SK-N-SH treated with all-trans-retinoic acid at 6 μM for 48 hours (cell line): ENCODE data around the gene RPS6KA4.
"Not testable (repeated sequence)": the region's sequence is repeated elsewhere in the genome, so short reads cannot be mapped to it uniquely, and the experiment has no call there.

Source experiments
- ATAC-seq: fragments of 200-7000 bp; cut with Tn5 transposase; 3 replicates; pipeline ENCODE4 v1.9.1; 2020; ENCODE audit warnings: mild to moderate bottlenecking, moderate library complexity
- BACH2 ChIP-seq: fragments of 250-450 bp; sonication (Bioruptor Pico); IDR thresholded peaks from 2 replicates; pipeline ENCODE4 v1.9.0; 2021; ENCODE audit warnings: mild to moderate bottlenecking, borderline replicate concordance
- CSDC2 ChIP-seq: fragments of 250-450 bp; sonication (Bioruptor Pico); IDR thresholded peaks from 2 replicates; pipeline ENCODE4 v1.5.0; 2020; ENCODE audit warnings: mild to moderate bottlenecking, moderate library complexity
- ESRRG ChIP-seq: fragments of 250-450 bp; sonication (Bioruptor Pico); IDR thresholded peaks from 2 replicates; pipeline ENCODE4 v1.6.1; 2021; ENCODE audit warnings: mild to moderate bottlenecking
- ISL1 ChIP-seq: fragments of 250-450 bp; sonication (Bioruptor Pico); IDR thresholded peaks from 2 replicates; pipeline ENCODE4 v2.1.2; 2022; ENCODE audit warnings: mild to moderate bottlenecking, moderate library complexity
- OSR1 ChIP-seq: fragments of 250-450 bp; sonication (Bioruptor Pico); IDR thresholded peaks from 2 replicates; pipeline ENCODE4 v1.8.0; 2022; ENCODE audit warnings: moderate library complexity, mild to moderate bottlenecking, inconsistent platforms
- PATZ1 ChIP-seq: fragments of 250-450 bp; sonication (Bioruptor Pico); IDR thresholded peaks from 2 replicates; pipeline ENCODE4 v1.8.0; 2020; ENCODE audit warnings: mild to moderate bottlenecking, moderate library complexity, borderline replicate concordance
- PPARA ChIP-seq: fragments of 250-450 bp; sonication (Bioruptor Pico); IDR thresholded peaks from 2 replicates; pipeline ENCODE4 v1.5.0; 2020; ENCODE audit warnings: mild to moderate bottlenecking, borderline replicate concordance
- RARB ChIP-seq: fragments of 250-450 bp; sonication (Bioruptor Pico); IDR thresholded peaks from 2 replicates; pipeline ENCODE4 v1.8.0; 2021; ENCODE audit warnings: mild to moderate bottlenecking, moderate library complexity
- SNAI2 ChIP-seq: fragments of 250-450 bp; sonication (Bioruptor Pico); IDR thresholded peaks from 2 replicates; pipeline ENCODE4 v1.5.0; 2020; ENCODE audit warnings: mild to moderate bottlenecking, moderate library complexity
- TCF4 ChIP-seq: fragments of 250-450 bp; sonication (Bioruptor Pico); IDR thresholded peaks from 2 replicates; pipeline ENCODE4 v1.8.0; 2021; ENCODE audit warnings: mild to moderate bottlenecking, moderate library complexity, borderline replicate concordance
- TOX ChIP-seq: fragments of 250-450 bp; sonication (Bioruptor Pico); IDR thresholded peaks from 2 replicates; pipeline ENCODE4 v1.8.0; 2021; ENCODE audit warnings: mild to moderate bottlenecking, moderate library complexity, borderline replicate concordance
- ZC3H10 ChIP-seq: fragments of 250-450 bp; sonication (Bioruptor Pico); IDR thresholded peaks from 2 replicates; pipeline ENCODE4 v1.5.1; 2021; ENCODE audit warnings: mild to moderate bottlenecking, moderate library complexity
- ZFP3 ChIP-seq: fragments of 250-450 bp; sonication (Bioruptor Pico); IDR thresholded peaks from 2 replicates; pipeline ENCODE4 v1.5.0; 2020; ENCODE audit warnings: mild to moderate bottlenecking, moderate library complexity
- ZNF565 ChIP-seq: fragments of 450-650 bp; formaldehyde crosslinking; conservative IDR thresholded peaks from 2 replicates; pipeline ENCODE4 v1.5.0; 2020; ENCODE audit warnings: low read depth, mild to moderate bottlenecking, moderate library complexity
- ZNF70 ChIP-seq: fragments of 450-650 bp; formaldehyde crosslinking; IDR thresholded peaks from 2 replicates; pipeline ENCODE4 v1.5.0; 2020; ENCODE audit warnings: mild to moderate bottlenecking, moderate library complexity
- TF ChIP-seq, protein P1 (sequence below): fragments of 250-450 bp; sonication (Bioruptor Pico); IDR thresholded peaks from 2 replicates; pipeline ENCODE4 v1.5.0; 2020; ENCODE audit warnings: mild to moderate bottlenecking, moderate library complexity
- TF ChIP-seq, protein P2 (sequence below): fragments of 250-450 bp; sonication (Bioruptor Pico); IDR thresholded peaks from 2 replicates; pipeline ENCODE4 v1.8.0; 2021; ENCODE audit warnings: low read depth, mild to moderate bottlenecking, moderate library complexity, borderline replicate concordance
- TF ChIP-seq, protein P3 (sequence below): fragments of 250-450 bp; sonication (Bioruptor Pico); IDR thresholded peaks from 2 replicates; pipeline ENCODE4 v1.5.1; 2021; ENCODE audit warnings: mild to moderate bottlenecking, moderate library complexity

Gene RPS6KA4

GRCh38 chr11:64410404-64410734 lies 51.4 kb downstream of the RPS6KA4 start:
- no peak for TF ChIP-seq TOX (CRISPR knock-in tag)
- TF ChIP-seq BACH2 (CRISPR knock-in tag) = no peak
- TF ChIP-seq, protein P1, sequence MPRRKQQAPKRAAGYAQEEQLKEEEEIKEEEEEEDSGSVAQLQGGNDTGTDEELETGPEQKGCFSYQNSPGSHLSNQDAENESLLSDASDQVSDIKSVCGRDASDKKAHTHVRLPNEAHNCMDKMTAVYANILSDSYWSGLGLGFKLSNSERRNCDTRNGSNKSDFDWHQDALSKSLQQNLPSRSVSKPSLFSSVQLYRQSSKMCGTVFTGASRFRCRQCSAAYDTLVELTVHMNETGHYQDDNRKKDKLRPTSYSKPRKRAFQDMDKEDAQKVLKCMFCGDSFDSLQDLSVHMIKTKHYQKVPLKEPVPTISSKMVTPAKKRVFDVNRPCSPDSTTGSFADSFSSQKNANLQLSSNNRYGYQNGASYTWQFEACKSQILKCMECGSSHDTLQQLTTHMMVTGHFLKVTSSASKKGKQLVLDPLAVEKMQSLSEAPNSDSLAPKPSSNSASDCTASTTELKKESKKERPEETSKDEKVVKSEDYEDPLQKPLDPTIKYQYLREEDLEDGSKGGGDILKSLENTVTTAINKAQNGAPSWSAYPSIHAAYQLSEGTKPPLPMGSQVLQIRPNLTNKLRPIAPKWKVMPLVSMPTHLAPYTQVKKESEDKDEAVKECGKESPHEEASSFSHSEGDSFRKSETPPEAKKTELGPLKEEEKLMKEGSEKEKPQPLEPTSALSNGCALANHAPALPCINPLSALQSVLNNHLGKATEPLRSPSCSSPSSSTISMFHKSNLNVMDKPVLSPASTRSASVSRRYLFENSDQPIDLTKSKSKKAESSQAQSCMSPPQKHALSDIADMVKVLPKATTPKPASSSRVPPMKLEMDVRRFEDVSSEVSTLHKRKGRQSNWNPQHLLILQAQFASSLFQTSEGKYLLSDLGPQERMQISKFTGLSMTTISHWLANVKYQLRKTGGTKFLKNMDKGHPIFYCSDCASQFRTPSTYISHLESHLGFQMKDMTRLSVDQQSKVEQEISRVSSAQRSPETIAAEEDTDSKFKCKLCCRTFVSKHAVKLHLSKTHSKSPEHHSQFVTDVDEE (CRISPR knock-in tag) = no peak
- no peak for TF ChIP-seq ZFP3 (CRISPR knock-in tag)
- ATAC-seq = no peak

- TF ChIP-seq ZNF70 (CRISPR knock-in tag) = no peak
- TF ChIP-seq ISL1 (CRISPR knock-in tag) = no peak
- TF ChIP-seq, all 23 proteins: peak for 0
- no peak for ATAC-seq
Measured at GRCh38 chr11:64413417-64413816, 54.5 kb downstream of the RPS6KA4 start.

- TF ChIP-seq RARB = no peak
Measured at GRCh38 chr11:64415286-64415685, 56.3 kb downstream of the RPS6KA4 start.

GRCh38 chr11:64415996-64416728 lies 57.2 kb downstream of the RPS6KA4 start:
- ATAC-seq = no peak

More at GRCh38 chr11:64415286-64415685, 56.3 kb downstream of the RPS6KA4 start:
- ATAC-seq = no peak

DNA sequence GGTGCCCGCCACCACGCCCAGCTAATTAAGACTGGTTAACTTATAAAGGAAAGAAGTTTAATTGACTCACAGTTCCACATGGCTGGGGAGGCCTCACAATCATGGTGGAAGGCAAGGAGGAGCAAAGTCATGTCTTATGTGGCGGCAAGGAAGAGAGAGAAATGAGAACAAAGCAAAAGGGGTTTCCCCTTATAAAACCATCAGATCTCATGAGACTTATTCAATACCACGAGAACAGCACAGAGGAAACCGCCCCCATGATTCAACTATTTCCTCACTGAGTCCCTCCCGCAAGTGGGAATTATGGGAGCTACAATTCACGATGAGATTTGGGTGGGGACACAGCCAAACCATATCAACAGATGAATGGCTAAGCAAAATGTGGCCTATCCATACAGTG lies 59.3 kb downstream of the RPS6KA4 start:
- not testable (repeated sequence) for ATAC-seq

More at GRCh38 chr11:64415996-64416728, 57.2 kb downstream of the RPS6KA4 start:
- TF ChIP-seq PPARA (CRISPR knock-in tag) = no peak
- TF ChIP-seq, protein P2, sequence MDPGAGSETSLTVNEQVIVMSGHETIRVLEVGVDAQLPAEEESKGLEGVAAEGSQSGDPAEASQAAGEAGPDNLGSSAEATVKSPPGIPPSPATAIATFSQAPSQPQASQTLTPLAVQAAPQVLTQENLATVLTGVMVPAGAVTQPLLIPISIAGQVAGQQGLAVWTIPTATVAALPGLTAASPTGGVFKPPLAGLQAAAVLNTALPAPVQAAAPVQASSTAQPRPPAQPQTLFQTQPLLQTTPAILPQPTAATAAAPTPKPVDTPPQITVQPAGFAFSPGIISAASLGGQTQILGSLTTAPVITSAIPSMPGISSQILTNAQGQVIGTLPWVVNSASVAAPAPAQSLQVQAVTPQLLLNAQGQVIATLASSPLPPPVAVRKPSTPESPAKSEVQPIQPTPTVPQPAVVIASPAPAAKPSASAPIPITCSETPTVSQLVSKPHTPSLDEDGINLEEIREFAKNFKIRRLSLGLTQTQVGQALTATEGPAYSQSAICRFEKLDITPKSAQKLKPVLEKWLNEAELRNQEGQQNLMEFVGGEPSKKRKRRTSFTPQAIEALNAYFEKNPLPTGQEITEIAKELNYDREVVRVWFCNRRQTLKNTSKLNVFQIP (CRISPR knock-in tag) = no peak
- no peak for TF ChIP-seq OSR1 (CRISPR knock-in tag)
- no peak for TF ChIP-seq CSDC2 (CRISPR knock-in tag)
- TF ChIP-seq, protein P3, sequence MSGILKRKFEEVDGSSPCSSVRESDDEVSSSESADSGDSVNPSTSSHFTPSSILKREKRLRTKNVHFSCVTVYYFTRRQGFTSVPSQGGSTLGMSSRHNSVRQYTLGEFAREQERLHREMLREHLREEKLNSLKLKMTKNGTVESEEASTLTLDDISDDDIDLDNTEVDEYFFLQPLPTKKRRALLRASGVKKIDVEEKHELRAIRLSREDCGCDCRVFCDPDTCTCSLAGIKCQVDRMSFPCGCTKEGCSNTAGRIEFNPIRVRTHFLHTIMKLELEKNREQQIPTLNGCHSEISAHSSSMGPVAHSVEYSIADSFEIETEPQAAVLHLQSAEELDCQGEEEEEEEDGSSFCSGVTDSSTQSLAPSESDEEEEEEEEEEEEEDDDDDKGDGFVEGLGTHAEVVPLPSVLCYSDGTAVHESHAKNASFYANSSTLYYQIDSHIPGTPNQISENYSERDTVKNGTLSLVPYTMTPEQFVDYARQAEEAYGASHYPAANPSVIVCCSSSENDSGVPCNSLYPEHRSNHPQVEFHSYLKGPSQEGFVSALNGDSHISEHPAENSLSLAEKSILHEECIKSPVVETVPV (CRISPR knock-in tag) = no peak

GRCh38 chr11:64419257-64419790 lies 60.4 kb downstream of the RPS6KA4 start:
- TF ChIP-seq, protein P1 (CRISPR knock-in tag) = no peak
- no peak for TF ChIP-seq OSR1 (CRISPR knock-in tag)
- no peak for TF ChIP-seq PATZ1 (CRISPR knock-in tag)
- TF ChIP-seq CSDC2 (CRISPR knock-in tag) = no peak
- no peak for TF ChIP-seq TOX (CRISPR knock-in tag)
- TF ChIP-seq ZNF70 (CRISPR knock-in tag) = no peak
- TF ChIP-seq PPARA (CRISPR knock-in tag) = no peak
- no peak for TF ChIP-seq ZNF565 (CRISPR knock-in tag)
- no peak for TF ChIP-seq ISL1 (CRISPR knock-in tag)
- TF ChIP-seq RARB = no peak
- TF ChIP-seq TCF4 (CRISPR knock-in tag) = no peak
- no peak for TF ChIP-seq SNAI2
- no peak for TF ChIP-seq ZFP3 (CRISPR knock-in tag)
- TF ChIP-seq, protein P2 (CRISPR knock-in tag) = no peak
- TF ChIP-seq ZC3H10 (CRISPR knock-in tag) = no peak
- TF ChIP-seq BACH2 (CRISPR knock-in tag) = no peak
- TF ChIP-seq ESRRG (CRISPR knock-in tag) = no peak
- TF ChIP-seq, all 23 proteins: peak for 0
- ATAC-seq = no peak
